AG08395 (cell line): ENCODE results near the gene MOBP.

Source experiments
- DNase-seq: peaks from one replicate; pipeline ENCODE4 v3.0.0; 2012; ENCODE audit warnings: mixed read lengths, low spot score

MOBP gene

GRCh38 chr3:39541917-39542329 lies 74.4 kb downstream of the MOBP start:
- DNase-seq = peak; percentile 35

GRCh38 chr3:39542588-39542988 lies 75.1 kb downstream of the MOBP start:
- no peak for DNase-seq

- no peak for DNase-seq
Measured at GRCh38 chr3:39548282-39548681, 80.8 kb downstream of the MOBP start.

- no peak for DNase-seq
Measured at GRCh38 chr3:39550354-39551051, 83.0 kb downstream of the MOBP start.
